Activated T-helper 1 cell treated with anti-CD3 and anti-CD28 coated beads, Interleukin-12 subunit alpha, Interleukin-12 subunit beta, Interleukin-2, Interleukin-4 antibody, amounts not matched to agents 30 ng/mL and 10 ng/mL and 1 ng/mL, durations not matched to agents 14 hours and 24 hours and 36 hours (primary cell): ENCODE measurements around the gene VPS37B. TPM values are rescaled to one million over a fixed set of nuclear protein-coding genes. Genes with fewer than 3 reads are reported as not detected.
A peak's percentile ranks its signal among the peaks of the same experiment; 100 is the strongest.
"Not testable (repeated sequence)": the region's sequence is repeated elsewhere in the genome, so short reads cannot be mapped to it uniquely, and the experiment has no call there.

Experiments used
- DNase-seq: peaks from one replicate; pipeline ENCODE4 v3.0.0; 2021; ENCODE audit warnings: low spot score
- H3K27ac Mint-ChIP-seq: one replicate; pipeline ENCODE4 v1.8.0; 2021; ENCODE audit warnings: mild to moderate bottlenecking, mixed read lengths
- H3K27me3 Mint-ChIP-seq: one replicate; pipeline ENCODE4 v1.8.0; 2022; ENCODE audit warnings: mild to moderate bottlenecking, moderate library complexity, mixed read lengths; ENCODE audit not compliant: insufficient read depth
- H3K36me3 Mint-ChIP-seq: one replicate; pipeline ENCODE4 v1.8.0; 2021; ENCODE audit warnings: low read depth, mixed read lengths
- H3K4me1 Mint-ChIP-seq: one replicate; pipeline ENCODE4 v1.8.0; 2021; ENCODE audit warnings: low read depth, mixed read lengths
- H3K4me3 Mint-ChIP-seq: one replicate; pipeline ENCODE4 v1.8.0; 2021; ENCODE audit warnings: mild to moderate bottlenecking, moderate library complexity, mixed read lengths
- H3K9me3 Mint-ChIP-seq: one replicate; pipeline ENCODE4 v1.8.0; 2021; ENCODE audit warnings: mixed read lengths
- intact Hi-C: fragments of 100-400 bp; cut with micrococcal nuclease; formaldehyde crosslinking; loops from one replicate; pipeline ENCODE4 v1.15.1; 2024
- total RNA-seq: library from RNA; stranded (reverse); gene quantifications from 2 replicates; pipeline ENCODE4 v1.2.3, GENCODE V29; 2022

Gene VPS37B
- total RNA-seq, 1 donor from 2014 or later: 12.7 TPM

GRCh38 chr12:122886161-122886560, 9.8 kb downstream of the VPS37B start:
- Mint-ChIP-seq H3K27me3 (peaks cover 11% of the 10 kb centered on the region), H3K4me1 (peaks cover 68% of the 10 kb centered on the region), H3K27ac (no peak overlapping the region), H3K9me3 (peaks cover 4% of the 10 kb centered on the region), H3K36me3 (peaks cover 7% of the 10 kb centered on the region), H3K4me3 (no peak overlapping the region)
- intact Hi-C loops: loop anchor here (5.0 kb wide), 1 partner anchor 49 kb away; the partner anchor contains the start of gene HIP1R
- DNase-seq: no peak

- DNase-seq: no peak
- Mint-ChIP-seq H3K27ac (no peak overlapping the region), H3K4me1 (peaks cover 73% of the 10 kb centered on the region), H3K4me3 (no peak overlapping the region), H3K36me3 (peaks cover 17% of the 10 kb centered on the region), H3K27me3 (peaks cover 12% of the 10 kb centered on the region), H3K9me3 (peaks cover 4% of the 10 kb centered on the region)
- intact Hi-C loops: loop anchor here (5.0 kb wide), 2 partner anchors 48 to 347 kb away; partner anchors contain the start of genes HIP1R, MPHOSPH9 and MTRFR
These were observed 11.1 kb downstream of the VPS37B start for GRCh38 chr12:122884860-122885259.

GRCh38 chr12:122884091-122884826, 11.7 kb downstream of the VPS37B start:
- H3K36me3 Mint-ChIP-seq: peaks cover 21% of the 10 kb centered on the region
- H3K9me3 Mint-ChIP-seq: peaks cover 4% of the 10 kb centered on the region
- H3K27ac Mint-ChIP-seq: no peak overlapping the region
- H3K4me3 Mint-ChIP-seq: no peak overlapping the region
- DNase-seq: no peak
- intact Hi-C loops: loop anchor here (5.0 kb wide), 1 partner anchor 348 kb away; the partner anchor contains the start of genes MPHOSPH9 and MTRFR
- peaks cover 79% of the 10 kb centered on the region for H3K4me1 Mint-ChIP-seq
- peaks cover 16% of the 10 kb centered on the region for H3K27me3 Mint-ChIP-seq

GRCh38 chr12:122882908-122883558, 12.9 kb downstream of the VPS37B start:
- no peak overlapping the region for H3K4me3 Mint-ChIP-seq
- H3K27ac Mint-ChIP-seq: no peak overlapping the region
- peaks cover 25% of the 10 kb centered on the region for H3K36me3 Mint-ChIP-seq
- peaks cover 16% of the 10 kb centered on the region for H3K27me3 Mint-ChIP-seq
- H3K4me1 Mint-ChIP-seq: peaks cover 79% of the 10 kb centered on the region
- H3K9me3 Mint-ChIP-seq: peaks cover 4% of the 10 kb centered on the region
- intact Hi-C loops: loop anchor here (5.0 kb wide), 1 partner anchor 349 kb away; the partner anchor contains the start of genes MPHOSPH9 and MTRFR
- DNase-seq: no peak

- Mint-ChIP-seq H3K36me3 (peaks cover 29% of the 10 kb centered on the region), H3K27me3 (peaks cover 16% of the 10 kb centered on the region), H3K9me3 (peaks cover 4% of the 10 kb centered on the region), H3K4me1 (peaks cover 87% of the 10 kb centered on the region), H3K27ac (no peak overlapping the region), H3K4me3 (no peak overlapping the region)
- intact Hi-C loops: loop anchor here (5.0 kb wide), 1 partner anchor 352 kb away; the partner anchor contains the start of genes MPHOSPH9 and MTRFR
- no peak for DNase-seq
These were observed 15.3 kb downstream of the VPS37B start for GRCh38 chr12:122880668-122881067.

- intact Hi-C loops: loop anchor here (5.0 kb wide), 1 partner anchor 352 kb away; the partner anchor contains the start of genes MPHOSPH9 and MTRFR
- Mint-ChIP-seq H3K9me3 (peaks cover 4% of the 10 kb centered on the region), H3K27me3 (peaks cover 16% of the 10 kb centered on the region), H3K27ac (no peak overlapping the region), H3K36me3 (peaks cover 29% of the 10 kb centered on the region), H3K4me1 (peaks cover 91% of the 10 kb centered on the region), H3K4me3 (no peak overlapping the region)
- DNase-seq: no peak
These were observed 15.7 kb downstream of the VPS37B start for GRCh38 chr12:122880155-122880667.

- Mint-ChIP-seq H3K27ac (no peak overlapping the region), H3K4me3 (no peak overlapping the region), H3K27me3 (peaks cover 16% of the 10 kb centered on the region), H3K9me3 (peaks cover 4% of the 10 kb centered on the region), H3K4me1 (peaks cover 94% of the 10 kb centered on the region), H3K36me3 (peaks cover 29% of the 10 kb centered on the region)
- DNase-seq: no peak
- intact Hi-C loops: no loop called here
These were observed 16.9 kb downstream of the VPS37B start for GRCh38 chr12:122878780-122879612.

GRCh38 chr12:122876731-122877130, 19.2 kb downstream of the VPS37B start:
- intact Hi-C loops: loop anchor here (1.0 kb wide), 2 partner anchors 11 to 22 kb away; no protein-coding TSS in a partner anchor
- Mint-ChIP-seq H3K9me3 (no peaks in the 10 kb centered on the region), H3K27ac (no peak overlapping the region), H3K4me3 (no peak overlapping the region), H3K36me3 (peaks cover 38% of the 10 kb centered on the region), H3K27me3 (peaks cover 13% of the 10 kb centered on the region), H3K4me1 (peaks cover 92% of the 10 kb centered on the region)
- DNase-seq: no peak

- Mint-ChIP-seq H3K27me3 (peaks cover 11% of the 10 kb centered on the region), H3K4me1 (peaks cover 92% of the 10 kb centered on the region), H3K36me3 (peaks cover 38% of the 10 kb centered on the region), H3K4me3 (peak overlapping the region; percentile 52)
- H3K9me3 Mint-ChIP-seq, DNase-seq, H3K27ac Mint-ChIP-seq: not testable (repeated sequence)
- intact Hi-C loops: loop anchor here (1.0 kb wide), 2 partner anchors 11 to 22 kb away; no protein-coding TSS in a partner anchor
These were observed 19.6 kb downstream of the VPS37B start for GRCh38 chr12:122876281-122876680.

- Mint-ChIP-seq H3K9me3 (no peaks in the 10 kb centered on the region), H3K27me3 (peaks cover 8% of the 10 kb centered on the region), H3K36me3 (peaks cover 38% of the 10 kb centered on the region), H3K4me3 (peak overlapping the region; percentile 52), H3K27ac (no peak overlapping the region), H3K4me1 (peaks cover 92% of the 10 kb centered on the region)
- intact Hi-C loops: loop anchor here (1.0 kb wide), 2 partner anchors 12 to 23 kb away; no protein-coding TSS in a partner anchor
- no peak for DNase-seq
These were observed 20.2 kb downstream of the VPS37B start for GRCh38 chr12:122875590-122876220.

GRCh38 chr12:122874081-122874480, 21.8 kb downstream of the VPS37B start:
- no peak overlapping the region for H3K4me3 Mint-ChIP-seq
- peaks cover 86% of the 10 kb centered on the region for H3K4me1 Mint-ChIP-seq
- peaks cover 8% of the 10 kb centered on the region for H3K27me3 Mint-ChIP-seq
- H3K27ac Mint-ChIP-seq: no peak overlapping the region
- intact Hi-C loops: loop anchor here (5.0 kb wide), 1 partner anchor 142 kb away; the partner anchor contains the start of gene HCAR1
- no peak for DNase-seq
- H3K9me3 Mint-ChIP-seq: no peaks in the 10 kb centered on the region
- peaks cover 40% of the 10 kb centered on the region for H3K36me3 Mint-ChIP-seq
